A673 (cell line): ENCODE results near the gene TMEM196.

Source experiments
- CTCF ChIP-seq: fragments of 300-800, 200-600 bp; sonication (generic); conservative IDR thresholded peaks from 2 replicates; pipeline ENCODE4 v1.5.1; 2017; ENCODE audit warnings: low read depth, mild to moderate bottlenecking, antibody characterized with exemption, low read length, moderate library complexity, mixed read lengths
- EZH2 ChIP-seq: fragments of 200-600 bp; sonication (generic); IDR thresholded peaks from 2 replicates; pipeline ENCODE4 v1.6.1; 2017; ENCODE audit warnings: borderline replicate concordance, low read depth, mild to moderate bottlenecking, mixed read lengths, antibody characterized with exemption, low read length; ENCODE audit not compliant: poor library complexity, severe bottlenecking

DNA sequence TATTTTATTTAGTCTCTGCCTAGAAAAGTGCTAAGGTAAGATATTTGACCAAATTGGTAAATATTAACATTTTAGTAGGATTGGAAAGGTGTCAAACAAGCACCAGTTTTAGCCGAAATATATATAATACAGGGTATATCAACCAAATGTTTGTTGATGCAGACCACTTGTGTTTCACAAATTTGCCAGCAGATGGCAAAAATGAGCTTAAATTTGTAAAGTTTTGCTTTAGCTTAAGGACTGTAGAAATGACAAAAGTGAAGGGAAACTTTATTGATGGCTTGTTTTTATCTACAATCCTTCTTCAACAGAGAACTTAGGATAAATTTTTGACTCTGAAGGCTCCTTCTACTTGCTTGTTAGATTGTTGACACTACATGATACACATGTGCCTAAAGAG, 59.7 kb downstream of the TMEM196 start:
- peak; percentile 64 for TF ChIP-seq CTCF
- TF ChIP-seq EZH2: no peak
